Measurements from ENCODE around the gene LAMA5. TPM values are rescaled to one million over a fixed set of nuclear protein-coding genes. Genes with fewer than 3 reads are reported as not detected.
A peak's percentile ranks its signal among the peaks of the same experiment; 100 is the strongest.

Gene LAMA5
- total RNA-seq, 1 experiment from 2014 or later, result 321 TPM

- peaks cover 69 to 86% of the 10 kb centered on the region in 2 experiments for H3K4me1 ChIP-seq (ENCODE audit: control insufficient read depth in 1 of 2, insufficient read depth in 2 of 2, low read length in 2 of 2)
- no peaks in the 10 kb centered on the region for H3K27me3 ChIP-seq (ENCODE audit: insufficient read depth, low read length)
- H3K4me3 ChIP-seq (replicated peaks in 1 of 2; ENCODE audit: low read depth in 1 of 2, low read length in 2 of 2), result no peak overlapping the region
- DNase-seq (ENCODE audit: low read depth, low spot score) (no peak), ATAC-seq (no peak)
- H3K36me3 ChIP-seq (ENCODE audit: control insufficient read depth in 1 of 2, insufficient read depth in 2 of 2, low read length in 2 of 2), result no peaks in the 10 kb centered on the region; a peak in 1 of 4 replicates
- no peaks in the 10 kb centered on the region for H3K9me3 ChIP-seq (ENCODE audit: control insufficient read depth in 1 of 2, insufficient read depth in 1 of 2, low read depth in 1 of 2, low read length in 2 of 2)
- peak overlapping the region; percentile 98 for H3K27ac ChIP-seq (ENCODE audit: low read depth, low read length)
- ChIA-PET RAD21 (ENCODE audit: low non-redundant PET in 1 of 2, low total read pairs in 2 of 2, uncharacterized antibody in 2 of 2, unreplicated experiment in 2 of 2) (interaction anchor here in 1 of 2 experiments (0.9 kb wide), 1 partner anchor 14 kb away, joined by 3 read pairs; no protein-coding TSS in a partner anchor), CTCF (no interaction called here), POLR2A (interaction anchor here (1.1 to 2.1 kb wide), 2 partner anchors 14 to 22 kb away, joined by 4 to 12 read pairs; partner anchors contain the start of gene RPS21)
- peak overlapping the region; percentile 94 for H3K9ac ChIP-seq (ENCODE audit: low read length)
- TF ChIP-seq FOSL1 (IDR thresholded peaks at IDR 0.05; ENCODE audit: low read depth) (no peak), EZH2phosphoT487 (IDR thresholded peaks at IDR 0.05; ENCODE audit: borderline replicate concordance) (no peak), MAX (IDR thresholded peaks at IDR 0.05) (no peak), ZNF274 (IDR thresholded peaks at IDR 0.05; ENCODE audit: low read depth, low read length) (no peak), CTCF (IDR thresholded peaks at IDR 0.05 in 2 of 3, conservative IDR thresholded peaks at IDR 0.05 in 1 of 3; ENCODE audit: borderline replicate concordance in 1 of 3, insufficient read depth in 1 of 3, low read depth in 2 of 3, low read length in 2 of 3) (no peak), REST (IDR thresholded peaks at IDR 0.05; ENCODE audit: low read depth) (no peak), YY1 (IDR thresholded peaks at IDR 0.05; ENCODE audit: extremely low read depth, insufficient replicate concordance, low read depth, low read length) (no peak), CBX3 (IDR thresholded peaks at IDR 0.05; ENCODE audit: low read depth) (no peak), ELF1 (IDR thresholded peaks at IDR 0.05; ENCODE audit: borderline replicate concordance, low read depth) (no peak), EZH2 (IDR thresholded peaks at IDR 0.05) (no peak), TCF7L2 (IDR thresholded peaks at IDR 0.05; ENCODE audit: borderline replicate concordance, extremely low read depth, insufficient read depth, insufficient read length) (no peak), CEBPB (IDR thresholded peaks at IDR 0.05; ENCODE audit: low read depth) (no peak), SRF (IDR thresholded peaks at IDR 0.05; ENCODE audit: low read depth) (no peak), ATF3 (IDR thresholded peaks at IDR 0.05) (no peak), JUND (IDR thresholded peaks at IDR 0.05) (no peak), SIN3A (IDR thresholded peaks at IDR 0.05; ENCODE audit: low read depth) (no peak), RAD21 (IDR thresholded peaks at IDR 0.05; ENCODE audit: low read depth) (no peak), POLR2A (IDR thresholded peaks at IDR 0.05; ENCODE audit: borderline replicate concordance, extremely low read depth, insufficient read depth, insufficient read length) (no peak)
- intact Hi-C loops (cut with micrococcal nuclease), result no loop called here
- no peak overlapping the region for H2AFZ ChIP-seq (ENCODE audit: low read depth, low read length, poor library complexity, severe bottlenecking)
- BruUV-seq (replicated peaks), result no TSS peak
- H4K20me1 ChIP-seq (ENCODE audit: insufficient read depth), result no peaks in the 10 kb centered on the region
- H3K79me2 ChIP-seq (ENCODE audit: insufficient read depth, low read length), result peaks cover 72% of the 10 kb centered on the region
- H3K9me2 ChIP-seq (ENCODE audit: insufficient read depth), result no peaks in the 10 kb centered on the region
- peak overlapping the region; percentile 100 for H3K4me2 ChIP-seq (ENCODE audit: low read length)
Measured at GRCh38 chr20:62363920-62364851, 2.9 kb downstream of the LAMA5 start.
